GM18498 (cell line): ENCODE measurements around the gene SLC6A3.

Source experiments
- ATAC-seq: cut with Tn5 transposase; IDR thresholded peaks from one replicate; pipeline ENCODE4 v1.9.1; 2021; ENCODE audit warnings: mild to moderate bottlenecking, moderate library complexity; ENCODE audit not compliant: unreplicated experiment

Gene SLC6A3

GRCh38 chr5:1445313-1445688 lies at the start of gene SLC6A3:
Gene SLC6A3, minus strand, starts transcription at chr5:1445440. Its CDS starts 2,243 bp downstream, at chr5:1443197.
- no peak for ATAC-seq

DNA sequence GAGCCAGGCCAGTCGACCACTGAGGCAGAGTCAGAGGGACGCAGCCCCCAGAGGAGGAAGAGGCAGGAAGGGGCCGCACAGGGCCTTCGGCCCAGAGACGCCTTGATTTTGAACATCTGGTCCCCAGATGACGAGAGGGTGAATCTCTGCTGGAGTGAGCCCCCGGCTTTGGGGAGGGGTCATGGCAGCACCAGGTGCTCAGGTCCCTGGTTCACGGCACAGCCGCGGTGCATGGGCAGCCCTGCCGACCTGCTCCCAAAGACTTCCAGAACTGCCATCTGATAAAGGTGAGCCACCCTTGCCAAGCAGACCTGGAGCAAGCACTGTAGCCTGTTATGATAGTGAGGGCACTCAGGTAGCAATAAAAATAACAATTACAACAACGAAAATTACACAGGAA lies 48.7 kb upstream of the SLC6A3 start:
- ATAC-seq = no peak

GRCh38 chr5:1493413-1493812 lies 48.2 kb upstream of the SLC6A3 start:
- no peak for ATAC-seq

- no peak for ATAC-seq
These were observed 47.5 kb upstream of the SLC6A3 start for GRCh38 chr5:1492757-1493156.

DNA sequence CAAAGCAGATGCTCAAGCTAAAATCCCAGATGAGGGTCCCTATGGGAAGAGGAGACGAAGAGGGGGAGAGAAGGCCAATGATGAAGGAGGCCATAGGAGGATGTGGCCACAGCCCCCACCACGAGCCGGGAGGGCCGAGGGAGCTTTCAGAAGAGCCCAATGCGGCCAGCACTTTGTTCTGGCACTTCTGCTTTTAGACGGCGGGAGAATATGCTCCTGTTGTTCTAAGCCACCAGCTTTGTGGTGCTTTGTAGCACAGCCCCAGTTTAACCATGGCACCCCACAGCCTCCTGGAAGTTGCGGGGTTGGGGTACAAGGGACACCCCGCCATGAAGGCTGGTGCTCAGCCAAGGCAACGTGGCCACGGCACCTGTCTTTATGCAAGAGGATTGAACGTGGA lies 45.1 kb upstream of the SLC6A3 start:
- ATAC-seq = no peak

DNA sequence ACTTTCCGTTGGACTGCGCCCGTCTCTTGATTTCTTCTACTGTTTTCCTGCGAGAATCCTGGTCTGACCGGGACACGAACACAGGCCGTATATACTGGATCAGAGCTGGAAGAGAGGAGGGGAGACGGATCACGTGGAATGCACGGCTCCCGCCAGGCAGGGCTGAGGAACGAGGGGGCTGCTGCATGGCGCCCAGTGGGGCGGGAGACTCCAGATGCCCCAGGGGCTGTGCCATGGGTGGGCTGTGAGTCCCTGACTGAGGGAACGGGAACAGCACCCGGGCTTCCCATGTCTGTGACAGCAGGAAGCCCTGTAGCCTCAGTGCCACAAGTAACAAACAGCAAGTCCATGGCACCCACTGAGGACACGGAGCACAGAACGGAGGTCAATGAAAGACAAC lies 44.5 kb upstream of the SLC6A3 start:
- no peak for ATAC-seq

DNA sequence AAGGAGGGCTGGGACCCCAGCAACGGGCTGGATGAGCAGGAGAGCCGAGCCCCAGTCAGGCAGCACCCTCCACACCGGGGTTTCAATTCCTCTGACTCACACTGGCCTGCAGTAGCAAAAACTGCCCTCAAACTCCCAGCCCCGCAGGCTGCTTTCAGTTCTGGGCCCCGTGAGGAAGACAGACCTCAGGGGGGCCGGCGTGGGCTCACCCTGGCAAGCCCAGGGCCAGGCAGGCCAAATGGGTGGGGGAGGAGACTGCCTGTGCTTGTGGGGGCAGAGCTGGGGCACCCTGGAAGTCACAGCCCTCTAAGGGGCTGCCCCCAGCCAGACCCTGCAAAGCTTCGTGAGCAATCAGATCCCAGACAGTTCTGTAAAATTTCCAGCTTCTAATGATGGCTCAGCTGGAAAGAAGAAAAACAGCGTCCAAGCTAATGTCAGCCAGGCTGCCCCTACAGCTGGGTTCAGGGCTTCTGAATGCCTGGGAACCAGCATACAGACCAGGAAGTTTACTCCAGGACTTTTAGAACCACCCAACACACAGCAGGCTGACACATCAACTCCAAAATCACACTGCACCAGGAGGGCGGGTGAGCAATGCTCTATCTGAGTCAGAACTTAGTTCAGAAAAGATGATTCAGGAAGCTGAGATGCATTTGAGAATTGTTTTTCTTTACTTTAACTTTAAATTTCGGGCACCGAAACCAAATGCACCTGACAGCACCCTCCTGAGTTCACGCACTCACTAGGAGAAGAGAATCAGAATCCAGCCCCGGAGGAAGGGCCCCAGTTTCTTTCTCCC lies 43.8 kb upstream of the SLC6A3 start:
- ATAC-seq = peak; percentile 64

GRCh38 chr5:1487079-1487764 lies 42.0 kb upstream of the SLC6A3 start:
- no peak for ATAC-seq

DNA sequence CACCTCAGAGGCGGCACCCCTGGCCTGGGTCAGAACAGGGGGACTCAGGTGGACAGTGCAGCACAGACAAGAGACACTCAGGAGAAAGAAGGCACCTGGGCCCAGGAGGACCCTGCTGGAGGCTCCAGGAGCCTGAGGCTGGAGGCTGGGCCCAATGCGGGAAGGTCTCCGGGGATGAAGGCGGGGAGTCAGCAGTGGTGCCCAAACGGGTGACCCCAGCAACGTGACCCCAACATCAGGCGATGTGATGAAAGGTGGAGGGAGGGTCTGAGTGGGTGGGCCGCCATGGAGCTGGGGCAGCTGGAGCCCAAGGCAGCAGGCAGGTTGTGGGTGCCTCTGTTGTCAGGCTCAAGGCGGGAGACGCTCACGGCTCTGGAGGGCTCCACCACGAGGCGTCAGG lies 41.0 kb upstream of the SLC6A3 start:
- no peak for ATAC-seq

GRCh38 chr5:1485579-1486118 lies 40.4 kb upstream of the SLC6A3 start:
- ATAC-seq = no peak

DNA sequence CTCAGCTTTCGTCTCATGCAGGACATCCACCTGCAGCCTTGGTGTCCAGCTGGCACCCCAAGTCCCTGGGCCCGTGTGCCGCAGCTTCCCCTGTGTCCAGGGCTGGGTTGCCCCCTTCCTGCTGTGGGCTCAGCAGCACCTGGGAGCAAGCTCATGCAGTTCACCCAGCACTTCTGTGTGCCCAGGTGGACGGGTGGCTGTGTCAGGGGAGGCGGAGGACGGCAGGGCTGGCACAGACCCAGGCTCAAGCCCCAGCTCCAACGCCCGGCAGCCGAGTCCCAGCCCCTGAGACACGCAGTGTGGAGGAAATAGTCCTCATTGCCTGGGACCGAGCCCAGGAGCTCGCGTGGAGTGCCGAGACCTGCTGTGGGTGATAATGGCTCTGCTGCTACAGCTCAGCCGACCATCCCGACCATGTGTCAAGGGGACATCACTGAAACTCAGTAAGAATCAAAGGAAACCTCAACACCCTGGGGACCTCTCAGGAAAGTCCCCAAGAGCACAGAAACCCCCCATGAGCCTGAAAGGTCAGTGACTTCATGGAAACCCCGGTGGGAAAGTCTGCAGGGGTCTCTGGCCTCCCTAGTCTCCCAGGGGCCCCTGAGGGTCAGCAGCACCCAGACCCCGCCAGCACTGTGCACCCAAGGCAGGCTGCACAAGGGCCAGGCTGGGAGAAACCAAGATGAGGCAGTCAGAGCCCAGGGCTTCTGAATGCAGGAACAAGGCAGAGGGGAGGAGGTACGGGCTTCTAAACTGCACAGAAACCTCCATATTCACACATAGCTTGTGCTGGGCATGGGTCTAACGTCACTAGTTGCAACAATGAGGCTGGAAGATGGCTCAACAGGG lies 39.7 kb upstream of the SLC6A3 start:
- peak; percentile 46 for ATAC-seq

DNA sequence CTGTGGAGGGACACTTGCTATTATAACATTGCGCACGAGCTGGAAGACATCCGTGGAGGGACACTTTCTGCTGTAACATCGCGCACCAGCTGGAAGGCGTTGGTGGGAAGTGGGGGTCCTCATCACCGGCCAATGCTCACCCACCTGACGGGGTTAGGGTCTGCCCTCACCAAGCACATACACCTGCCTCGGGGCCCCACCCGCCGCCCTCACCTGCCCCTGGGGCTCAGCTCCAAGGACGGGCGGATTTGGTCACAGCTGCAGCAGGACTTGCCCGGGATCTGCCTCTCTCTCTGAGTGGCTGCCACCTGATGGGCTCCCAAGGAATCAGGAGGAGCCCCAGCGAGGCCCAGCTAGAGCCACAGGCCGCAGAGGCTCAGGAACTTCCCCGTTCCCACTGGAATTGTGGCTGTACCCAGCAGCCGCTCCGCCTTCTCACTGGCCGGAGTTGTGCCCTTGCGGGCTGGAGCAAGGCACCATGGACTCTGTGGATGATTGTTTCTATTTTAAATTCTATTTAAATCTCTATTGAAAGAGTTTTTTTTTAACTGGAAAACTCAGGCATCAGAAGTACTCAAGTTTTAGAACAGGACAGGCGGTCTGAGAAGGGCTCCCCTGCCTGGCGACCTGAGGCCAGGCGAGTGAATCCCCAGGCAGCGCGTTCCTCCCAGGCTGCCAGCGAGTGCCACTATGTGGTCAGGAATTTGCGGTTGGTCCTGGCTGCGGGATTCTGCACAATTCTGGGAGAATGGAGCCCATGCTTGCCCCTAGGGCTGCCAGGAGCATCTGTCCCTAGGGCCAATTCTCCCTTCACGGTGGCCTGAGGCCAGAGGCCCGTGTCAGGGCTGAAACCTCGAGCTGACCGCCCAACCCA lies 38.9 kb upstream of the SLC6A3 start:
- no peak for ATAC-seq

GRCh38 chr5:1483064-1483463 lies 37.8 kb upstream of the SLC6A3 start:
- ATAC-seq = no peak

- ATAC-seq = no peak
These were observed 36.7 kb upstream of the SLC6A3 start for GRCh38 chr5:1481959-1482331.

DNA sequence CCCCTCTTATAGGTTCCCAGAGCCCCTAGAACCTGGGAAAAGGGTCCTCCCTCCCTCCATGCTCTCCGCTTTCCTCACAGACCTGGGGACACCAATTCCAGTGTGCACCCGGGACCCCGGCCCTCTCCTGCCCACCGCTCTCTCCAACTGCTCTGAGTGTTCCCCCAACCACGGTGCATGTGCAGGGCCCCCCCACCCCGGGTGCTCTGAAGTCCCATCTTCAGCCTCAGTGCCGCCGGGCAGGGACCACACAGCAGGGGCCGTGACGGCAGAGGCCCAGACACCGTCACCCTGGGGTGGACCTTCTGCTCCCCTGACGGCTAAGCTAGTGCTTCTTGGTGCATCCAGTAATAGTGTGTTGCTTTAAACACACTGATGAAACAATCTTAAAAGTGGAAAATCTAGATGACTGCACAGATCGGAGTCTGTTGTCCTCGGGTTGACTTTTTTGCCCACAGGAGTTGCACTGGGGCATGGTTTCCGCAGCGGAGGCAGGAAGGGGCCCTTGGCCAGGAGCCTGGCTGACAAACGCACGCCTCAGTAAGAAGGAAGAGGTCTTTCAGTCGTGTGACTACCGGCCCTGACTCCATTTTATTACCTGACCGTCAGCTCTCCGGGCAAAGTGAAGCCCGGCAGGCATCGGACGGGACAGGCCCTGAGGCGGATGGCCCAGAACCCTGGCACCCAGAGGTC lies 36.2 kb upstream of the SLC6A3 start:
- no peak for ATAC-seq

DNA sequence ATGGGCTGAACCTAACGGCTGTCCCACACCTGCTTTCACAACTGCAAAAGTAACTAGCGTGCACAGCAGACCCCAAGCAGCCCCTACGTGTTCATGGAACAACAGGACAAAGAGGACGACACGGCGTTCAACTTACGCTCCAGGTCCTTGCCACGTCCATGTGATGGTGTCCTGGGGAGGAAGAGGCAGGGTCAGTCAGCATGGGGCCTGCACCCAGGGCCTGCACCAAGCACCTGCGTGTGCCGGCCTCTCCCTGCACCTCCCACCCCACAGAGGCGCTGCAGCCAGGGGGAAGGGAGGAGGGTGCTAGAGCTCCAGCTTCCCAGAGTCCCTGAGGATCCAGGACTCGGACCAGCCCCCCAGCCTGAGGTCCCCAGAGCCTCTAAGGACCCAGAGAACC lies 35.6 kb upstream of the SLC6A3 start:
- ATAC-seq = no peak

GRCh38 chr5:1480217-1480616 lies 35.0 kb upstream of the SLC6A3 start:
- no peak for ATAC-seq

DNA sequence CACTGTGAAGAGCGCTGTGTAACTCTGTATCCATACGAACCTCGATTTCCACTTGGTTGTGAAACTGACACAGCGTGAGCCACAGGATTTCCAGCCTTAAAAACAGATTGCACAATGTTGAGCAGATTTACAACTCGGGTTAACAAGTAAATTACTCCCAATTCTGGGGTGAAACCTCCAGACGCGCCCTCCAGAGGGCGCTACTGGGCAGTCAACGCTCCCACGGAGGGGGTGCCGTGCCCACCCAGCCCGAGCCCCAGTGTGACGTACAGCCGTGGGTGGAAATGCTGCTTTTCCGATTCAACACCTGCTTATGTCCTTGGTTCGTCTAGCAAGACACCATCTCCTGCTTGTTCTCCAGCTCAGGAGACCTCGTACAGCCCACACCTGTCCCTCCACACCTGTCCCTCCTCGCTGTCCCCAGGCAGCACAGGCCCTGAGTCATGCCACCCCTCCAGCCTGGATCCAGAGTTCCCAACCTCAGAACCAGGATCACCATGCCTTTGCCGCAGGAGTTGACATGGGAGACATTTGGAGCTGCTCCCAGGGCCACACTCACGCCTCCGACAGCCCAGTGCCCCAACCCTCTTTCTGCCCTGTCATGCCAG lies 34.4 kb upstream of the SLC6A3 start:
- ATAC-seq = no peak

DNA sequence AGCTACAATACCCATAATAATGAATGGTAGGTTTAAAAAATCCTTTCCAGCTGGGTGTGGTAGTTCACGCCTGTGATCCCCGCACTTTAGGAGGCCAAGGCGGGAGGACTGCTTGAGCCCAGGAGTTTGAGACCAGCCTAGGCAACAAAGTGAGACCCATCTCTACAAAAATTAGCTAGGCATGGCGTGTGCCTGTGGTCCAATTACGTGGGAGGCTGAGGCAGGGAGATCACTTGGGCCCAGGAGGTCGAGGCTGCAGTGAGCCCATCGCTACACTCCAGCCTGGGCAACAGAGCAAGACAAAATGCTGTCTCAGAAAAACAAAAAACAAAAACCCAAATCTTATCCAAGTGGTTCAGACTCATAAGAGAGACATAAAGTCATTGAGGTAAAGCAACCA lies 33.8 kb upstream of the SLC6A3 start:
- no peak for ATAC-seq
